B cell (primary cell): ENCODE results near the gene CASP2.

ENCODE experiments used
- CTCF ChIP-seq: fragments of 200-600 bp; IDR thresholded peaks from one replicate; pipeline ENCODE4 v1.8.0; 2022; ENCODE audit warnings: antibody characterized with exemption, mild to moderate bottlenecking
- EZH2 ChIP-seq: IDR thresholded peaks from 2 replicates; pipeline ENCODE4 v1.6.1; 2012; ENCODE audit warnings: borderline replicate concordance, low read depth, mild to moderate bottlenecking, moderate library complexity, low read length; ENCODE audit not compliant: insufficient read depth, poor library complexity, severe bottlenecking

DNA sequence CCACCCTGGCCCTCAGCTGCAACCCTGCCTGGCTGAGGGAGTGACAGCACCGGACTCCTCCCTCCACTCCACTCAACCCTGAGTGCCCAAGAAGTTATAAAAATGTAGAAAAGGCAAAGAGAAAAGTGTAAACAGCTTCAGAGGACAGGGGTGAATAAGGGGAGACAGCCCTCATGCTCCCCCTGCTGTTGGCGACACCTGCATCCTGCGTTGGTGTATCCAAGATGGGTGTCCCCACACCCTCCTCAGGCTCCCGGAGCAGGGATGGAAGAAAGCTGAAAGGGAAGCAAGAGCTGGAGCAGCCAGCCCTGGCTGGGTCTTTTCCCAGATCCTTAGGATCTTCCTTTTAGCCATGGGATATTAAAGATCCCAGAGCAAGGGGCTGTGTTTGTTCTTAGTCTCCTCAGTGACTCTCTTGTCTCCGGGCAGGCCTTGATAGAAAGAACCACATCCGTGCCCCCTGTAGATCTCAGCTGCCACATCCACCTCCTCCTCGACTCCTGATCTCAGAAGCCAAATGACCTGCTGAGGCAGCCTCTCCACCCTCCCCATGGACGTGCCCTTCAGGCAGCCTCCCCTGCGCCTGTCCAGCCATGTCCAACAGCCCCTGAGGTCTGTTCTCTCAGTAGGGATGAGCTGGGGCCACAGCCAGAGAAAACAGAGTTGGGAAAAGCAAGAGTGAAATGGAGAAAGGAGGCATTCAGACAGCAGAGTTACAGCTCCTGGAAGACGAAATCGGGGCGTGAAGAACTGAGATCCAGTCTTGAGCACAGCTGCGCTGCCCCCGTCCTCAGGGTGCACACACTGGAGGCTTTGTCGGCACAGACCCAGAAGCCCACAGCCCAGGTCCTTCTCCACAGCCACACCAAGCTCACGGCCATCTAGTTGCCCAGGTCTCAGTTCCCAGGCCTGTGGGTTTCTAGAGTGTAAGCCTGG lies 67.6 kb downstream of the CASP2 start:
- TF ChIP-seq CTCF, result no peak
- TF ChIP-seq EZH2, result no peak
